GM12892 (cell line): ENCODE data around the gene REG4.

Source experiments
- DNase-seq: peaks from one replicate; pipeline ENCODE4 v3.0.0; 2011; ENCODE audit not compliant: insufficient read length
- FAIRE-seq: peaks from 2 replicates; lab custom pipeline; 2011; peaks lifted over from hg19 to GRCh38; lab: Jason Lieb, UNC
- POLR2A ChIP-seq: IDR thresholded peaks from 2 replicates; pipeline ENCODE4 v1.6.1; 2011; ENCODE audit warnings: low read depth, low read length, control low read depth
- POLR2AphosphoS5 ChIP-seq: IDR thresholded peaks from 2 replicates; pipeline ENCODE4 v1.6.1; 2011; ENCODE audit warnings: low read depth, low read length, control low read depth
- TAF1 ChIP-seq: IDR thresholded peaks from 2 replicates; pipeline ENCODE4 v1.6.1; 2011; ENCODE audit warnings: low read depth, mild to moderate bottlenecking, control low read depth, low read length, borderline replicate concordance

REG4 gene

DNA sequence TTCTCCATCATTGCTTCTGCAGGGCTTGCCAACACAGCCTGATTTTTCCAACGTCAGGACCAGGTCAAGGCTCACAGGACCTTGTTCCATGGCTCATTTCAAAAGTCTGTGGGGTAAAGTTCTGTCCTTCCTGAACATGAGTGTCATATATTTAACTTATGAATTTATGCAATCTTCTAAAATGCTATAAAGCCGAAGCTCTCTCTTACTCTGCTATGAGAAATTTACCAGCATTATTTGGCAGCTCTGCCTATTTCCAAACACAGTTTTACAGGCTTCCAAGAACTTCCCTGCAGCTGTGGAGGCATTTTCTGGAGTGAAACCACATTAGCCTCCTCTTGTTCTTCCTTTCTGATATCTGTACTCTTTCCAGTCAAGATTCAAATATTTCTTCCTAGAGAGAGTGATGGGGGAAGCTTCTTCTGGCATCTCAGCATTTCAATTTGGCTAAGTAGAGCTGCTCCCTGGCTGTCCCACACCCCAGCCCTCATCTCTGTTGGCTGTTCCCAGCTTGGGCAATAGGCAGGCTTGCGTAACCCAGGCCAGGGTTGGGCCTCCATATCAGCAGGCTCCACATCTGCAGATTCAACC, 27.0 kb downstream of the REG4 start:
- DNase-seq (no peak), FAIRE-seq (no peak)
- TF ChIP-seq POLR2A (no peak), POLR2AphosphoS5 (no peak), TAF1 (no peak)

GRCh38 chr1:119783354-119784185, 27.7 kb downstream of the REG4 start:
- no peak for DNase-seq
- TF ChIP-seq POLR2A (no peak), POLR2AphosphoS5 (no peak), TAF1 (no peak)
- no peak for FAIRE-seq

DNA sequence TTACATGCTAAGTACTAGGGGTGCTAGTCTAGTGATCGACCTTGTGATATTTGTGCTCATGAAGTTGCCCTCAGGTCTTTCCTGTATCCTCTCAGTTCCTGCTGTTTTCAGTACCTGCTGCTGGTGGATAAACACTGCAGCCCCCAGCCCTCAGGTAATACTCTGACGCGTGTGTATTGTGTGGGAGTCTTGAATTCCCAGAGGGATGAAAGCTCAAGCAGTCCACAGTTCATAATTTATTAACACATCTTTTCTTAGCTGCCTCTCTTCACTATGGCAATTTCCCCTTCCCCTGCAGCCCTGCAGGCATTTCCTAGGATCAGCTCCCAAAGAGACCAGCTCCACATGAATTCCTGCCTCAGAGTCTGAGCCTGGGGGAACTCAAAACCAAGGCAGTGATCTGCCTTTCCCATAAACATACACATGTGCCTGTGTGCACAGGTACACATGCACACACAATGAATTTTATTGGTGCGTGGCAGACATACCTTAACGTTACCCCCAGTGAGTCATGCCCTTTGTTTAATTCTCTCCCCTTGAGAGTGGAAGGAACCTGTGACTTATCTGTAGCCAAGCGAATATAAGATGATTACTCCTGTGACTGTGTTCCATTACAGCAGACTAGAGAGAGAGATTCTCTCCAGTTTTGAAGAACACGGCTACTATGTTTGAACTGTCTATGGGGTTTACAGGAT, 28.5 kb downstream of the REG4 start:
- TF ChIP-seq TAF1 (no peak), POLR2A (no peak), POLR2AphosphoS5 (no peak)
- FAIRE-seq (no peak), DNase-seq (no peak)

GRCh38 chr1:119781434-119782210, 29.6 kb downstream of the REG4 start:
- no peak for FAIRE-seq
- TF ChIP-seq TAF1 (no peak), POLR2AphosphoS5 (no peak), POLR2A (no peak)

DNA sequence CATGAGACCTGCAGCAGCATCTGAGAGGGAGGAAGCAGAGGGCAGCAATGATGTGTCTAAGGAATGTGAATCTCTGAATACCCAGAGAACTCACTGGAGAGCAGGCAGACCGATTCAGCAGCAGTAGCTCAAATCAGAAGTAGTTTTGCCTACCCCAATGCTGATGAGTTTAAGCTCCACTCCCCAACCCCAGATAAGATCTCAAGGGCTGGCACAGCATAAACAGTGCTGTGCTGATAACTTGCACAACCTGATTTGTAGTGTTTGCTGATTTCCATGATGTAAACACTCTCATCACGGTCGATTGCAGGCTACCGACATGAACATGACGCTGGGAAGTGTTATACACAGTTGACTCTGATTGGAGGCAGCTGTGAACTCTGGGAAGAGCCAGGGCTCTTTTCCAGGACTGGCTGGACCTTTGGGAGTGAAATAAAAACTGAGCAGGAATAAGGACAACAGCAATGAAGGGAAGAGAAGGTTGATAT, 31.3 kb downstream of the REG4 start:
- FAIRE-seq (no peak), DNase-seq (no peak)
- TF ChIP-seq POLR2AphosphoS5, result no peak
- no peak for TF ChIP-seq POLR2A
- no peak for TF ChIP-seq TAF1

More at GRCh38 chr1:119781434-119782210, 29.6 kb downstream of the REG4 start:
- no peak for DNase-seq

- FAIRE-seq (no peak), DNase-seq (no peak)
- no peak for TF ChIP-seq POLR2A
- TF ChIP-seq POLR2AphosphoS5, result no peak
- no peak for TF ChIP-seq TAF1
These were observed 32.2 kb downstream of the REG4 start for GRCh38 chr1:119778886-119779560.

DNA sequence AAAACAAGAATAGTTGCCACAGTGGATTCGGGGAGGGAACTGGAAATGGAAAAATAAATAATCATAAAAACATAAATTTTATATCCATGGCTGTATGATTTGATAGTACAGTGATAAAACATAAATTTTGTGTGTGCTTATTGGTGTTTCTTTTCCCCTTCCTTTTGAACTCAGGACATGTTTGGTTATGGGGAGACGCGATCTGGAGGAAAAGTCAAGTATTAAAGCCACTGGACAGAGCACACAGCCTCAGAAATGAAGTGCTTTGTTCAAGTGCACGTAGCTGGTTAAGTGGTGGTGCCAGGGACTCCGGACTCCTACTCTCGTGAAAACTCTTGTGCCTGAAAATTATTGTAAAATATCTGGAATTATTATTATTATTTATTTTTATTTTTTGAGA, 32.9 kb downstream of the REG4 start:
- FAIRE-seq, result no peak
- no peak for DNase-seq

DNA sequence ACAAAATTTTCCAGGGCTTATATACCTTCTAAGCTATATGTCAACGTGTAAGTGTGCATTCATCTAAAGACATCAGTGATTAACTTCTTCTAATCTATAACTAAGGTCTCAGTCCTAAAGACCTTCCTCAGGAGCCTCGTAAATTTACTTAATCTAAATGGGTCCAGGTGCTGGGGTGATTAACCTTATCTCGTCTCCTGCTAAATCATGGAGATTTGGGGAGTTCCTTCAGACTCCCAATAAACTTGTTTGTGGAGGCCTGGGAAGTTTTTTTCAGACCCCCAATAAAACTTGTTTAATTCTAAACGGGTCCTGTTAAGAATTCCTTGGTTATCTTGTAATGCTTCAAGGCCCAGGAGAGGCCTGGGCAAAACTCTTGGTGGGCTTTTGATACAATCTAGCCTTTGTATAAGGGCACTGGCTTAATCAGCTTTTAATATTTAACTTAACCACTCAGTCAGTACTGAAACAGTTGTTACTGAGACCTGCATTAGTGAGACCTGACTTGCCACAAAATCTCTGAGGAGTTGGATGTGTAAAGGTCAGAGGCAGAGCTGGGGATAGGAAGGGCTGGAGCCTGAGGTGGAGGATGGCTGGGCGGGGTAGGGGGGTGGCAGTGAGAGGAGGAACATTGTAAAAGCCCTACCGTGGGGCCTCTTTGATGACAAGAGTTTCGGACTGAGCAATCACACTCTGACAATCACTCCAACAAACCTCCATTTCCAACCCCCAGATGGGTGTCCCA, 36.3 kb downstream of the REG4 start:
- TF ChIP-seq POLR2AphosphoS5, result no peak
- FAIRE-seq (no peak), DNase-seq (no peak)

More for the DNA sequence above, 32.9 kb downstream of the REG4 start:
- TF ChIP-seq POLR2AphosphoS5 (no peak), POLR2A (no peak), TAF1 (no peak)

DNA sequence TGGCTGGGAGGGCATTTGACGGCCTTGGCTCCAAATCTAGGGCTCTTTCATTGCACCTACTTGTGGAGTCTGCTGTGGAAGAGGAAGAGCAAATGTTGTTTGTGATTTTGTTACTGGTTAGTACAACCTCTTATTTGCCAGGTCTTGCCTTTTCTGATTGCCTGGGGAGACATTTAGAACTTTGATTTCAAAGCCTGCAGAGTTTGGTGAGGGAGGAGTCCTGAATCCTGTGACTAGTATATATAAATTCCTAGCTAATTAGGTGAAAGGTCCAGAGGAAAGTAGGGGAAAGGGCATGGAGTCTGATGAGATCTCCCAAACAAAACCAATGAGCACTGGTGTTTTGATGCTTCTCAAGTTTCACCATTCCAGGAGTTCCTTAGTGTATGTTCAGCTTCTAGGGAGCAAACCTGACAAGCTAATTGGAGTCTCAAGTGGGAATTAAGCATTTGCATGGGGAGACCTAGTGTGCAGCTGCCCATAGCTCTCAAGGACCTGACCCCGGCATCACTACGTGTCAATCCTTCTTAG, 37.5 kb downstream of the REG4 start:
- no peak for TF ChIP-seq POLR2A
- FAIRE-seq (no peak), DNase-seq (no peak)

GRCh38 chr1:119772298-119772697, 39.0 kb downstream of the REG4 start:
- no peak for TF ChIP-seq POLR2A
- no peak for TF ChIP-seq POLR2AphosphoS5
- no peak for TF ChIP-seq TAF1
- DNase-seq (no peak), FAIRE-seq (no peak)
